ENCODE results near the gene TNPO2. TPM values are rescaled to one million over a fixed set of nuclear protein-coding genes. Genes with fewer than 3 reads are reported as not detected.

TNPO2 gene
- total RNA-seq, 2 experiments from 2014 or later, result 145 to 148 TPM

- CTCF ChIA-PET, result interaction anchor here (0.7 to 2.1 kb wide), 6 partner anchors 8 to 216 kb away, joined by 3 to 10 read pairs (median 4); partner anchors contain the start of genes FBXW9 and GET3
- POLR2A ChIA-PET, result interaction anchor here (0.6 to 1.4 kb wide), 2 partner anchors 13 to 30 kb away, joined by 5 read pairs; no protein-coding TSS in a partner anchor
These were observed 54.2 kb downstream of the TNPO2 start for GRCh38 chr19:12669270-12670158.

GRCh38 chr19:12668932-12669269, 54.8 kb downstream of the TNPO2 start:
- ChIA-PET POLR2A (interaction anchor here (0.5 to 1.4 kb wide), 3 partner anchors 13 to 49 kb away, joined by 3 to 5 read pairs (median 5); no protein-coding TSS in a partner anchor), CTCF (interaction anchor here (0.7 to 2.1 kb wide), 7 partner anchors 9 to 216 kb away, joined by 3 to 10 read pairs (median 3); partner anchors contain the start of genes FBXW9 and GET3)

GRCh38 chr19:12668346-12668745, 55.4 kb downstream of the TNPO2 start:
- POLR2A ChIA-PET, result interaction anchor here (0.5 to 1.4 kb wide), 2 partner anchors 29 to 49 kb away, joined by 3 to 5 read pairs; no protein-coding TSS in a partner anchor
- CTCF ChIA-PET, result interaction anchor here (1.1 to 2.1 kb wide), 3 partner anchors 10 to 217 kb away, joined by 3 to 10 read pairs (median 3); no protein-coding TSS in a partner anchor

DNA sequence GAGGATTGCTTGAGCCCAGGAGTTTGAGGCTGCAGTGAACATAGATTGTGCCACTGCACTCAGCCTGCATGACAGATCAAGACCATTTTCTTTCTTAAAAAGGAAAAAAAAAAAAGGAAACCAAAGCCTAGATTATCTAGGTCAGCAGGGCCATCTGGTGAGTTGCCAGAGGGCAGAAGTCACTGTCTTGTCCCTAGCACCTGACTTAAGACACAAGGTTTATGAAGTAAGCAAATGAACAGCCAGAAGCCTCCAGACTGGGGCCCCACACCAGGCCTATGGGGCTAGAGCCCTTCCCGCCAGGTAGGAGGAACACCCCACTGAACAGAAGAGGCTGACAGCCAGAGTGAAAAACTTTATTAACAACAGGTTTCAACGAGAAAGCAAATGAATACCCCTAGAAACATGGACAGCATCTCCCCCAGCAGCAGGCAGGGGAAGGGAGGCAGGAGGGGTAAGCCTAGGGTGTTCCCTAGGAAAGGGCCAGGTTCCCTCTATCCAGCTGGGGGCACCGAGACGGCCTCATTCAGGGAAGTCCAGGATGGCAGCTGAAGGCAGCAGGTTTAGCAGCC, 55.9 kb downstream of the TNPO2 start:
- ChIA-PET POLR2A (interaction anchor here (1.4 kb wide), 1 partner anchor 28 kb away, joined by 5 read pairs; no protein-coding TSS in a partner anchor), CTCF (interaction anchor here (1.1 to 2.1 kb wide), 2 partner anchors 10 to 28 kb away, joined by 3 to 10 read pairs; no protein-coding TSS in a partner anchor)

DNA sequence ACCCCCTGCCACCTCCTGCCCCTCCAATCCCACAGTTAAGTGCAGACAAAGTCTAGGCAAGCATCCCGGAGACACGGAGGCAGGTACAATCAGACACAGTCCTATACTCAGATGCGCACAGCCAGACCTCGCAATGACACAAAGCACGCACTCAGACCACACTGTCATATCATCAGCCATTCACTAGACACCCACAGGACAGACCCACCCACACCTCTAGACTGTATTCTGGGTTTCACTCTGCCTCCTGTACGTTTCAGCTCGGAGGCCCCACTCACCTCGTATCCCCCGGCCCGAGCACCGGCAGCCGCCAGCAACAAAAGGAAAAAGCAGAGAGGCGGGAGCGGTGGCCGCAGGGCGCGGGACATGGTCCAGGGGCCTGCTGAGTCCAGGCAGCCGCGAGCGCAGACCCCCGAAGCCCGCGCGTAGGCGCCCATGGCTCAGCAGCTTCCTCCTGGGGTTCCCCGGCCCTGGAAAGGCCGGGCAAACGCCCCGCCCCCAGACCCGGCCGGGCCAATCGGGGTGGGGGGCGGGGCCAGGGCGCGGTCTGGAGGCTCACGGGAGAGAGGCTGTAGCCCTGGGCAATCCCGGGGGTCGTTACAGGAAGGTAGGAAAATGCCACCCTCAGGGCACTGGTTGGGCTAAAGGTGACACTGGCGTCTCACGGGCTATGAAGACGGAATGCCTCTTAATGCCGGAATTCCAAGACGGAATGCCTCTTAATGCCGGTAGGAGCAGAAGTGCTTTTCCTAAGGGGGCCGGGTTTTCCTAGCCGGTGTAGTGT, 57.3 kb downstream of the TNPO2 start, which contains the start of the genes MAN2B1 and WDR83:
TSS of gene MAN2B1 (minus strand) at position 478 of the 784 bp plus-strand sequence. CDS start at position 437, 41 bp downstream.
TSS of gene WDR83 (plus strand) at position 543 of the 784 bp plus-strand sequence. CDS start 2,984 bp downstream, outside the sequence.
- ChIA-PET CTCF (interaction anchor here (0.5 to 2.4 kb wide), 6 partner anchors 10 to 339 kb away, joined by 3 to 11 read pairs (median 4); partner anchors contain the start of gene DHPS), POLR2A (interaction anchor here (0.6 to 1.1 kb wide), 2 partner anchors 57 to 223 kb away, joined by 3 to 4 read pairs; partner anchors contain the start of gene TNPO2)

GRCh38 chr19:12665671-12666264, 58.0 kb downstream of the TNPO2 start:
- POLR2A ChIA-PET, result interaction anchor here (0.5 to 1.1 kb wide), 2 partner anchors 39 to 58 kb away, joined by 3 to 5 read pairs; partner anchors contain the start of gene TNPO2
- CTCF ChIA-PET, result interaction anchor here (1.3 to 2.4 kb wide), 3 partner anchors 11 to 92 kb away, joined by 4 to 11 read pairs (median 9); no protein-coding TSS in a partner anchor

DNA sequence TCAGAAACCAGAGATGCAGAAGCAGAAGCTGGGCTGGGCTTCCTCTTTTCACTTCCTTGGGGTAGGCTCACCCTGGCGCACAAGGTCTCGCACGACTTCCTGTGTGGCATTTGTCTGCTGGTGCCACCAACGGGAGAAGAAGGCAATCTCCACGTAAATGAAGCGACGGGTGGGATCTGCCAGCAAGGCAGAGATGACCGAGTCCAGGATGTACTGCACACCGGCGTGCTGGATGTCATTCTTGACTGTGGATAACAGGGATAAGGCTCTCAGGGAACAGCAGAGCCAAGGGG, 58.5 kb downstream of the TNPO2 start:
- ChIA-PET POLR2A (interaction anchor here (0.5 to 1.1 kb wide), 2 partner anchors 38 to 58 kb away, joined by 3 to 5 read pairs; partner anchors contain the start of gene TNPO2), CTCF (interaction anchor here (1.9 to 2.4 kb wide), 2 partner anchors 11 to 25 kb away, joined by 9 to 11 read pairs; no protein-coding TSS in a partner anchor)

DNA sequence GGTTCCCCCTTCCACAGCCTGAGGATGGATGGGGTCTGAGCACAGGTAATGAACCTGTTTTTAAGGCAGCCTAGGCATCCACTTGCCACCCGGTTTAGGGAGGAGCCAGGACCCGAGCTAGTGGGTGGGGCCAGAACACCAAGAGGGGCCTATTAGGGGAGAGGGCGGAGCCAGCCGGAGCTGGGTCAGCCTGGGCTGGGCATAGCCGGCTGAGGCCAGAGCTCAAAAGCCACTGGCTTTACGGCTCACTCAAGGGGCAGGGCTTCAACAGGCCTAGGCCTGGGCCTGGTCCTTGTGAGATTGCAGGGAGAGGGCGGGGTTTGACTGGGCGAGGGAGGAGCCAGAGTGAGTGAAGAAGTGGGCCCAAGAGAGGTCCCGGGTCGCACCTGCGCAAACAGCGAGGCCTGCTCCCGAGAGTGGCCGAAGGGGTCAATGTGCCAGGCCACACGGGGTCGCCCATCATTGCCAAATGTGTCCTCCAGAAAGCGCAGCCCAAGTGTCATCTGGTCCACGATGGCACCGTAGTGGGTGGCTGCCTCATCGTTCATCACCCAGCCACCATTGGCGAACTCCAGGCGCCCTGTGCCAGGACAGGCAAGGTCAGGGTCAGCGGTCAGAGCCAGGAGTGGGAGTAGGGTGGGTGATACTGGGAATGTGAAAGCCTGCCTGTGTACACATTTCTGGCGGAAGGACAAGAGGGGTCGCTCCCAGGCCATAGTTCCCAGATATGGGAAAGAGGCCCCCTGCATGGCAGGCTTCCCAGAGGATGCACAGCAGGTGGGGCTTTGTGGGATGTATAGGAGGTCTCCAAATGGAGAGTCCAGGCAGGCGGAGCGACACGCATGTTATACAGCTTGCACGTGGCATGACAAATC, 59.1 kb downstream of the TNPO2 start:
- ChIA-PET CTCF (interaction anchor here (0.6 to 2.4 kb wide), 4 partner anchors 8 to 25 kb away, joined by 3 to 11 read pairs (median 6); no protein-coding TSS in a partner anchor), POLR2A (interaction anchor here (0.5 kb wide), 1 partner anchor 37 kb away, joined by 5 read pairs; no protein-coding TSS in a partner anchor)

GRCh38 chr19:12660980-12661379, 62.8 kb downstream of the TNPO2 start:
- CTCF ChIA-PET, result interaction anchor here (0.7 to 0.8 kb wide), 2 partner anchors 48 to 100 kb away, joined by 3 read pairs; no protein-coding TSS in a partner anchor
- POLR2A ChIA-PET, result interaction anchor here (0.7 kb wide), 2 partner anchors 21 to 131 kb away, joined by 3 to 13 read pairs; no protein-coding TSS in a partner anchor

DNA sequence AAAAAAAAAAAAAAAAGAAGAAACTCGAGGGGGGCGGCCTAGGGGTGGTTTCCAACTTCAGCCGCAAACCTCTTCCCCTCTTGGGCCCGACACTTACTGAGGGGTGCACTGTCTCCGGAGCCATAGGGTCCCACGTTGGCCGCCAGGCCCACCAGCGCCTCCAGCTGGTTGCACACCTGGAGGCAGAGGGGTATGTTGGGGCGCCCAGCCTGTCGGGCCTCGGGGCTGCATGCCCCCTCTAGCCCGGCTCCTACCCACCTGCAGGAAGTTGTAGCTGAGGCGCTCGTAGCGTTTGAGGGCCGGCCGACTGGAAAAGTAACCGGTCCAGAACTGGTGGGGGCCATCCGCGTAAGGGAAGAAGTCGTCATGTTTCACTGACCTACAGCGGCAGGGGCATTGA, 65.8 kb downstream of the TNPO2 start:
- ChIA-PET CTCF (interaction anchor here (0.5 to 1.1 kb wide), 5 partner anchors 10 to 91 kb away, joined by 3 to 5 read pairs (median 3); no protein-coding TSS in a partner anchor), POLR2A (interaction anchor here (0.7 kb wide), 1 partner anchor 66 kb away, joined by 4 read pairs; no protein-coding TSS in a partner anchor)

DNA sequence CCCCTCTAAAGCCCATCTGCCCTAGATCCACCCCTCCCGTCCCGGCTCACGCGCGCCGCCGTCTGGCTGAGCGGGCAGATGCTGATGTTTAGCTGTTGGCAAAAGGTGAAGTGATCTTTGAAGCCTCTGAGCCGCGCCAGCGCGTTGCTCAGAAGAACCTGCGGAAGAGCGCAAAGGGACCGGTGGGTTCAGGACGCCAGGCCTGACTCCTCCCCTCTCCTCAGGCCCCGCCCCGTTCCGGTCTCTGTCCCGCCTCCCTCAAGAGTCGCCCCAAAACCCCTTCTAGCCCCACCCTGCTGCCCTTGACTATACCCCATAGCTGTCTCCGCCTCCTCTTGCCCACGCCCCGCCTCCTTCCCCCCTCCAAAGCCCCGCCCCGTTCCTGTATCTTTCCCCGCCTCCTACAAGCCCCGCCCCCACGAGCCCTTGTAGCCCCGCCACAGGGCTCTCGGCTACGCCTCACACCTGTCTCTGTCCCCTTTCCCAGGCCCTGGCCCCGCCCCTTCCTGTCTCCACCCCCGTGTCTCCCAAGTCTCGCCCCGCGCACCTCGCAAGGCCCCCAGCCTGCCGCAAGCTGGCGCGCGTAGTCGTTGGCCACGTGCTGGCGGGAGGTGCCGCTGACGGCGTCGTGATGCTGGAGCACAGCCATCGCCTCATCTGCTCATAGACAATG, 66.7 kb downstream of the TNPO2 start:
- ChIA-PET CTCF (interaction anchor here (0.7 to 1.1 kb wide), 3 partner anchors 16 to 90 kb away, joined by 3 to 5 read pairs (median 3); no protein-coding TSS in a partner anchor), POLR2A (interaction anchor here (0.5 to 0.7 kb wide), 2 partner anchors 44 to 67 kb away, joined by 3 to 4 read pairs; no protein-coding TSS in a partner anchor)

DNA sequence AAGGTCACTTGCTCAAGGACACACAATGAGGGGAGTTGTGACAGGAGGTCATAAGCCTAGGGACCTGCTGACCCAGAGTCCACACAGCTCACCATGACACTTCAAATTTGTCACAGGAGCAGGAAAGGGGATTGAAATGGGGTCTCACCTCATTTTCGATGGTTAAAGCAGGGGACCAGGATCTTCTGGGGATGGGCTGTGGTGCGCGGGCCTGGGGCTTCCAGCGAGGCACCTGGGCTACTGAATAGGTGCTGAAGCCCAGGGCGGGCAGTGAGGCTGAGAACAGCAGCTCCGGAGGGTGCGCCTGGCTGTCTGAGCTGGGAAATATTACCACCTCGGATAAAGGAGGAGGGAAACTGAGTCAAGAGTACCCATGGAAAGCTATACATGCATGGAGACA, 68.2 kb downstream of the TNPO2 start:
- POLR2A ChIA-PET, result no interaction called here
- CTCF ChIA-PET, result no interaction called here

GRCh38 chr19:12652219-12652618, 71.5 kb downstream of the TNPO2 start:
- CTCF ChIA-PET, result no interaction called here
- POLR2A ChIA-PET, result no interaction called here

GRCh38 chr19:12649941-12650340, 73.8 kb downstream of the TNPO2 start:
- ChIA-PET POLR2A (no interaction called here), CTCF (interaction anchor here (1.5 kb wide), 1 partner anchor 10 kb away, joined by 4 read pairs; no protein-coding TSS in a partner anchor)

Data from activated CD8-positive, alpha-beta memory T cell treated with anti-CD3 and anti-CD28 coated beads for 36 hours (primary cell).